Activated CD8-positive, alpha-beta T cell treated with anti-CD3 and anti-CD28 coated beads for 36 hours (primary cell): ENCODE results near the gene SERGEF. TPM values are rescaled to one million over a fixed set of nuclear protein-coding genes. Genes with fewer than 3 reads are reported as not detected.

ENCODE experiments used
- ATAC-seq: fragments of 200-7000 bp; cut with Tn5 transposase; one replicate; pipeline ENCODE4 v1.10.0; 2021; ENCODE audit warnings: mild to moderate bottlenecking, moderate library complexity
- CTCF ChIA-PET: fragments of 350-600 bp; sonication (Branson Sonifier 250); formaldehyde crosslinking; loops from one replicate; lab custom pipeline; 2021; ENCODE audit warnings: antibody characterized with exemption; lab: Charles Lee
- POLR2A ChIA-PET: fragments of 350-600 bp; sonication (Branson Sonifier 250); formaldehyde crosslinking; loops from one replicate; lab custom pipeline; 2021; ENCODE audit warnings: antibody characterized with exemption; lab: Charles Lee
- DNase-seq: peaks from one replicate; pipeline ENCODE4 v3.0.0-alpha.2; 2020
- H3K27ac Mint-ChIP-seq: one replicate; pipeline ENCODE4 v1.8.0; 2021; ENCODE audit warnings: mild to moderate bottlenecking, mixed read lengths
- H3K27me3 Mint-ChIP-seq: one replicate; pipeline ENCODE4 v1.8.0; 2021; ENCODE audit warnings: mixed read lengths
- H3K36me3 Mint-ChIP-seq: one replicate; pipeline ENCODE4 v1.8.0; 2021; ENCODE audit warnings: low read depth, mixed read lengths
- H3K4me1 Mint-ChIP-seq: one replicate; pipeline ENCODE4 v1.8.0; 2021; ENCODE audit warnings: low read depth, mixed read lengths
- H3K4me3 Mint-ChIP-seq: one replicate; pipeline ENCODE4 v1.8.0; 2021; ENCODE audit warnings: mild to moderate bottlenecking, moderate library complexity, mixed read lengths
- H3K9me3 Mint-ChIP-seq: one replicate; pipeline ENCODE4 v1.8.0; 2021; ENCODE audit warnings: mixed read lengths
- CTCF ChIP-seq: fragments of 200-600 bp; IDR thresholded peaks from one replicate; pipeline ENCODE4 v1.8.0; 2022; ENCODE audit warnings: antibody characterized with exemption, mild to moderate bottlenecking
- intact Hi-C: fragments of 100-400 bp; cut with micrococcal nuclease; formaldehyde crosslinking; loops from one replicate; pipeline ENCODE4 v1.10.0; 2022
- total RNA-seq, 2 experiments: library from RNA; stranded (reverse); gene quantifications; one replicate each; pipeline ENCODE4 v1.2.3, GENCODE V29; 2021

Gene SERGEF
- total RNA-seq, 2 experiments from 2014 or later, result 56.2 to 64.4 TPM

- TF ChIP-seq CTCF, result no peak
- no peak overlapping the region for H3K27ac Mint-ChIP-seq
- ChIA-PET CTCF (interaction anchor here (1.0 kb wide), 1 partner anchor 203 kb away, joined by 5 read pairs; no protein-coding TSS in a partner anchor), POLR2A (no interaction called here)
- H3K4me1 Mint-ChIP-seq, result no peaks in the 10 kb centered on the region
- ATAC-seq (no peak), DNase-seq (no peak)
- H3K9me3 Mint-ChIP-seq, result peaks cover 6% of the 10 kb centered on the region
- peaks cover 25% of the 10 kb centered on the region for H3K36me3 Mint-ChIP-seq
- intact Hi-C loops, result no loop called here
- no peaks in the 10 kb centered on the region for H3K27me3 Mint-ChIP-seq
- no peak overlapping the region for H3K4me3 Mint-ChIP-seq
Measured at GRCh38 chr11:17934194-17934593, 78.7 kb downstream of the SERGEF start.

- Mint-ChIP-seq H3K4me3 (no peak overlapping the region), H3K27ac (no peak overlapping the region), H3K36me3 (peaks cover 25% of the 10 kb centered on the region), H3K27me3 (no peaks in the 10 kb centered on the region), H3K4me1 (no peaks in the 10 kb centered on the region), H3K9me3 (peaks cover 6% of the 10 kb centered on the region)
- intact Hi-C loops, result no loop called here
- POLR2A ChIA-PET, result no interaction called here
- TF ChIP-seq CTCF, result no peak
- no peak for DNase-seq
- CTCF ChIA-PET, result interaction anchor here (1.0 kb wide), 1 partner anchor 202 kb away, joined by 5 read pairs; no protein-coding TSS in a partner anchor
- no peak for ATAC-seq
Measured at GRCh38 chr11:17933708-17934107, 79.1 kb downstream of the SERGEF start.

- Mint-ChIP-seq H3K4me3 (no peak overlapping the region), H3K27me3 (no peaks in the 10 kb centered on the region), H3K36me3 (peaks cover 28% of the 10 kb centered on the region), H3K27ac (no peak overlapping the region), H3K4me1 (no peaks in the 10 kb centered on the region), H3K9me3 (peaks cover 6% of the 10 kb centered on the region)
- ATAC-seq (no peak), DNase-seq (no peak)
- TF ChIP-seq CTCF, result no peak
- ChIA-PET POLR2A (no interaction called here), CTCF (interaction anchor here (0.9 to 1.4 kb wide), 2 partner anchors 17 to 28 kb away, joined by 3 to 4 read pairs; no protein-coding TSS in a partner anchor)
- intact Hi-C loops, result no loop called here
Measured at GRCh38 chr11:17932472-17932871, 80.4 kb downstream of the SERGEF start.

- H3K4me1 Mint-ChIP-seq, result no peaks in the 10 kb centered on the region
- H3K4me3 Mint-ChIP-seq, result no peak overlapping the region
- ChIA-PET CTCF (interaction anchor here (0.9 to 1.4 kb wide), 2 partner anchors 16 to 29 kb away, joined by 3 to 4 read pairs; no protein-coding TSS in a partner anchor), POLR2A (no interaction called here)
- intact Hi-C loops, result no loop called here
- H3K9me3 Mint-ChIP-seq, result peaks cover 6% of the 10 kb centered on the region
- H3K27me3 Mint-ChIP-seq, result no peaks in the 10 kb centered on the region
- H3K27ac Mint-ChIP-seq, result no peak overlapping the region
- ATAC-seq, result no peak
- DNase-seq, result no peak
- peaks cover 31% of the 10 kb centered on the region for H3K36me3 Mint-ChIP-seq
- no peak for TF ChIP-seq CTCF
Measured at GRCh38 chr11:17931595-17931994, 81.3 kb downstream of the SERGEF start.

GRCh38 chr11:17930544-17931125 lies 82.2 kb downstream of the SERGEF start:
- no peak overlapping the region for H3K27ac Mint-ChIP-seq
- POLR2A ChIA-PET, result interaction anchor here (0.7 kb wide), 1 partner anchor 9 kb away, joined by 3 read pairs; no protein-coding TSS in a partner anchor
- no peaks in the 10 kb centered on the region for H3K4me1 Mint-ChIP-seq
- no peak overlapping the region for H3K4me3 Mint-ChIP-seq
- no peak for ATAC-seq
- no peak for TF ChIP-seq CTCF
- DNase-seq, result no peak
- H3K36me3 Mint-ChIP-seq, result peaks cover 33% of the 10 kb centered on the region
- intact Hi-C loops, result no loop called here
- CTCF ChIA-PET, result interaction anchor here (0.9 to 1.6 kb wide), 3 partner anchors 28 to 200 kb away, joined by 3 to 8 read pairs (median 3); no protein-coding TSS in a partner anchor
- H3K9me3 Mint-ChIP-seq, result peaks cover 6% of the 10 kb centered on the region
- H3K27me3 Mint-ChIP-seq, result no peaks in the 10 kb centered on the region
